NCI-H345 treated with DMSO at 0.1 percent for 48 hours (cell line): ENCODE results near the gene TNS3.
A peak's percentile ranks its signal among the peaks of the same experiment; 100 is the strongest.

ENCODE experiments used
- DNase-seq: peaks from one replicate; lab custom pipeline; 2025; ENCODE audit not compliant: unreplicated experiment; lab: John Stamatoyannopoulos, UW

The TNS3 gene

DNA sequence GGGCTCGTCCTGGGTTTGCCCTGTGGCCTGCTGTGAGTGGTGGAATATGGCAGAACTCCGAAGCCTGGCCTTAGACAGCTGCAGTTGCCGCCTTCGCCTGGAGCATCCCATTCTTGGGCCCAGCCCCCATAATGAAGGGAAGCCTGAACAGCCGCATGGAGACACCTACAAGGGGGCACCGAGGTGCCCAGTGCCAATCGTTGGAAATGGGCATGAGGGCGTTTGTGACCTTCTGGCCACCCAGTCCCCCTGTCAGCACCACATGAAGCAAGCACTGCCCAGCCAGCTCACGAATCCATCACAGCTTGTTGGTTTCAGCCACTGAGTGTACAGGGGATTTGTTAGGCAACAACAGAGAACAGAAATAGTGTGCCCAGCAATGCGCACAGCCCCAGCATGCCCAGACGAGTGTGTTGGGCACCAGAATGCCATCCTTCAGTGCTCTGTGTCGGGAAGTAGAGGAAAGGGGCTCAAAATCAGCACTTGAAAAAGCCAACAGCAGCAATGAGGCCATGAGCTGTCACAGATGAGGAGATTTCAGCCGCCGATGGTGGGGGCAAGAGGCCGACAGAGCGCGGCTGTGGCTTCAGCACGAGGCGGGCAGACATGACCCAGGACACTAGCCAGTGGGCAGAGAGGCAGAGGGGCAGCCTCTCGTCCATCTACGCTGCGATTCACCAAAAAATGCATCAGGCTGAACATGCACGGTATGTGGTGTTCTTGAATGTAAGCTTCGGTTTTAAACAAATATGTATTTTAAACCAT lies 91.2 kb downstream of the TNS3 start:
- DNase-seq = no peak

DNA sequence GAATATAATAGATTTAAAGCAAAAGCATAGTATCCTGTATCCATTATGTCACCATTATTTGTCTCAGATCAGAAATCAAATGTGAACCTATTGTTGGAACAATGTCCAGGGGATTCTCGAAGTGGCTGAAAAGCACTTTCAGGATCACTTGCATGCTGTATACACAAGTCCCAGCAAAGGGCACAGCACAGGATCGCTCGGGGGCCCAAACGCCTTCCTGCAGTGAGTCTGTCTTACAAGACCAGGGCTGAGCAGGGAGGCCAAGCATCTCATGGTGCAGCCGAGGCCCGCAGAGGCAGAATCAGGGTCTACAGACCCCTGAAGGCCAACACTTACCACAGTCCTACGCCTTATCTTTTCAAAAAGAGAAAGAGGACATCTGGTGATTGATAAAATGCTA lies 92.3 kb downstream of the TNS3 start:
- no peak for DNase-seq

DNA sequence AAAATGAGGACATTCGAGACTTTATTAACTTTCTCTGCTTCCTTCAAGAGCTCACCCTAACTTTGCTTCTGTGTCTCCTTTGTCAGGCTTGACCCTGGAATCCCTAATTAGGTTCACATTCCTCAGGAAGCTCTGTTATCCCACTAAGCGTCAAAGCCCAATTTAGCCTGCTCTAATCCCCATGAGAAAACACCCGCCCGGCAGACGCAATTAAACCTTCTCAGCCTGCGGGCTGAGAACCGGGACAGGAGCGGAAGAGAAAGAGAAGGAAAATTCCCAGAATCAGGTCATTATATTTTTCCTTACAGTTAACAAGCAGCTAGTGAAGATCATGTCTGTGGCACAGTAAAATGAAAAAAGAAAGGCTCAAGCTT lies 93.0 kb downstream of the TNS3 start:
- no peak for DNase-seq

DNA sequence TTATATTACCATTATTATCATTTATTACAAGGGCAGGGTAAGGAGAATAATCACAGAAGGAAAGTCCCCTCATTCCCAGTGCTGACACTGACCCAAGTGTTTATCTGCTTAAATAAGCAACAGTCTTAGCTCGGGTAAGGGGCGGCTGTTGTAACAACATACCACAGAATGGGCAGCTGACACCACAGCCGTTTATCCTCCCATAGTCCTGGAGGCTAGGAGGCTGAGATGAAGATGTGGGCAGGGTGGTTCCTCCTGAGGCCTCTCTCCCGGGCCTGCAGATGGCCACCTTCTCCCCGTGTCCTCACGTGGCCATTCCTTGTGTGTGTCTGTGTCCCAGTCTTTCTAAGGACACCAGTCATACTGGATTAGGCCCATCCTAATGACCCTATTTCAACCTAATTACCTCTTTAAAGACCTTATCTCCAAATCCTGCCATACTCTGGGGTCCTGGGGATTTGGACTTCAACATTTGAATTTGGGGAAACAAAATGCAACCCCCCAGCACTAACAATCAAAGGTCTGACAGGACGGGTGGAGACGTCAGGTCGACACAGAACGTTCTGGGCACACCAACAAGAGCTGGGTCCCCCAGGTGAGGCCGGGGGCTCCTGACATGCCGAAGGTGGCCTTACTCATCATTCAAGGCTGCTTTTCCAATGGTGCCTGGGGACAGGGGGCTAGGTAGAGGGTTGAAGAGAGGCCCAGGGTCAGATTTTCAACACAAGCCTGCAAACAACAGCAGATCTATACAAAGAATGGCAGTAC lies 93.5 kb downstream of the TNS3 start:
- no peak for DNase-seq

DNA sequence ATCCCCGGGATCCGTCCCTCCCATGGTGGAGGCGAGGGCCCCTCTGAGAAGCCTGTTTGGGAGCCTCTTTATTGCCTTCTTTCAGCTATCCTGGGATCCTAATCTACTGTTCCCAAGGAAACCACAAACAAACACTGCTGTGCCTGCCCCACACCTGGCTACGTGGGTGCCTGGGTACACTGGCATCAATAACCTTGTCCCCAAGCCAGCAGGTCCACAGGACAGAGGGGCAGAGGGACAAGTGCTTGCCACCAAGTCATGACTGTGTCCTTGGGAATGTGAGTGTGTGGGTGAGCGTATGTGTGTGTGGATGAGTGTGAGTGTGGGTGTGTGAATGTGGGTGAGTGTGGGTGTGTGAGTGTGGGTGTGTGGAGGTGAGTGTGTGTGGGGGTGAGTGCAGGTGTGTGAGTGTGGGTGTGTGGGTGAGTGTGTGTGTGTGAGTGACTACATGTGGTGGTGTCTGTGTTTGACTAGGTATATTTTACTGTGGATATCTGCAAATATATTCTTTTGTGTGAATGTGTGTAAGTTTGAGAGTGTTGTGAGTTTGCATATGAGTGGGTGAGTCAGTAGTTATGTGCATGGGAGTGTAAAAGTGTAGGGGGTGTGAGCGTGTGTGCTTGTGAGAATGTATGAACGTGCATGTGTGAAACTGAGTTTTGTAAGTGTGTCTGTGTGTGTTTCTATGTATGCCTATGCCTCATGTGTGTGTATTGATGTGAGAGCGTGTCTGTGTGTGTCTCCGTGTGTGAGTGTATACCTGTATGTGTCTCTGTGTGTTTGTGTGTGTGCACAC lies 96.1 kb downstream of the TNS3 start:
- no peak for DNase-seq

DNA sequence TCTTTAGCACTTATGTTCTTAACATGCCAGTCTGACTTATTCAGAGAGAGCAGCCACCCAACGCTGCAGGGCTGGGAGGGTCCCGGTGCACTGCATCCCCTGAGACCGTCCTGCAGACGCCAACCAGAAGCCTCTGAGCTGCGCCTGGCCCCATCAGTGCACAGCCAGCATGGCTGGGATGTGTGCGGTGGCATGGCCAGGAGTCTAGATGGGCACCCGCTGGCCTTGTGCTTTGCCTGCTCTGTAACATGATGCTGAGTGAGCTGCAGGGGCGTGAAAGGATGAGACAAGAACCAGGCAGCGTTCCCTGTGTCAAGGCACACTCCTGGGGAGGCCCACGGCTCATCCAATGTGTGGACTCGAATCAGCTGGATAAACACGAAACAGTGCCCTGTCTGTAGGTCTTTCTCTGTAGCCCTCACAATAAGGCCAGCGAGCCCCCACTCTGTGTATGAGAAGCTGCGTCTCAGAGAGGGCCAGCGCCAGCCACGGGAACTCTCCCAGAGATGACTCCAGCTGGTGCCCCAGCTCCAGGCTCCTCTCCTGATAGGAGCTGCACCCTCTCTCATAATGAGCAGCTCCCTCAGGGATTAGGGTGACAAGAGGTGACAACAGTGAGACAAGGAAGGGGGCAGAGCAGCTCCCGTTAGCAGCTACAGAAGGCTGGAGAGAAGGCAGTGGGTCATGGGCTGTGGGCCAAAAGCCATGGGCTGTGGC lies 96.8 kb downstream of the TNS3 start:
- peak; percentile 35 for DNase-seq

DNA sequence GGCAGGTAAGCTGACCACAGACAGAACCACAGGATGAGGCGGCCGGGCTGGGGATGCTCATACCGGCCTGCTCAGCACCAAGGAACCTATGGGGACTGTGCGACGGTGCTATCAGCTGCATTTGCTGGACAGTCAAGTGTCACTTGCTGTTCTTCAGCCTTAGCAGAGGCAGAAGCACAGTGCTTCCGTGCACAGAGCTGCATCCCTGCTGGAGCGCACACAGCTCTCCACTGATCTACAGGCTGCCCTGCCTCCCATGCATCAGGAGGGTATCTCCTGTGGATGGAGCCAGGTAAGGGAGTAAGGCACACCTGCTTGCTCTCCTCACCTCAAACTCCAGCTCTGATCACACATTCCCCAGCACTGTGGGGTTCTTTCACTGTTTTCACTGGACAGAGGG lies 97.5 kb downstream of the TNS3 start:
- DNase-seq = no peak

DNA sequence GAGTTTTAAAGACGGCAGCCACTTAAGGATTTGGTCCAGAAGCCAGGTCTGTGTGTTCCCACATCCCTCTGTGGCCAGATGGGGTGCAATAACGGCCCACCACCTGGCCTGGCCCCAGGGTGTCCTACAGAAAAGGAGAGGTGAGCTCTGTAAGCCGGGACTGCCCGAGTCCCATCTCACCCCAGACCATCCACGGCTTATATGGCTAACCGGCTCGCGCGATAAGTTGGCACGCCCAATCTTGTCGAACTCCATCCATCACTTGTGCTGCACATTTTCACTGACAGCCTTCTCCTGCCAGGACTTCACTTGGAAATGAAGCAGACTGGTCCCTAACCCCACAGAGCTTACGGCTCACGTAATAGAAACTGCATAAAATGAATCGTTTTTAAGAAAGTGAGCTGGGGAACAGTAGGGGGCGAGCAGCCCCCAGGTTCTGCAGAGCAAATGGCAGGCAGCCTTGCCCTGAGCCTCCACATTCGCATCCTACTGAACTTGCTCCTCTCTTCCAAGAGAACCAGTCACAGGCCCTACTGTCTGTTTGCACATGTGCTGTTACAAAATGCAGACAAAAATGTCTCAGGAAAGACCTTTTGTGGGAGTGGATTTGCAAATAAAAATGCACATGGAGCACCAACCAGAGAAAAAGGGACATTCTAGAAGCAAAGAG lies 98.2 kb downstream of the TNS3 start:
- DNase-seq = no peak

DNA sequence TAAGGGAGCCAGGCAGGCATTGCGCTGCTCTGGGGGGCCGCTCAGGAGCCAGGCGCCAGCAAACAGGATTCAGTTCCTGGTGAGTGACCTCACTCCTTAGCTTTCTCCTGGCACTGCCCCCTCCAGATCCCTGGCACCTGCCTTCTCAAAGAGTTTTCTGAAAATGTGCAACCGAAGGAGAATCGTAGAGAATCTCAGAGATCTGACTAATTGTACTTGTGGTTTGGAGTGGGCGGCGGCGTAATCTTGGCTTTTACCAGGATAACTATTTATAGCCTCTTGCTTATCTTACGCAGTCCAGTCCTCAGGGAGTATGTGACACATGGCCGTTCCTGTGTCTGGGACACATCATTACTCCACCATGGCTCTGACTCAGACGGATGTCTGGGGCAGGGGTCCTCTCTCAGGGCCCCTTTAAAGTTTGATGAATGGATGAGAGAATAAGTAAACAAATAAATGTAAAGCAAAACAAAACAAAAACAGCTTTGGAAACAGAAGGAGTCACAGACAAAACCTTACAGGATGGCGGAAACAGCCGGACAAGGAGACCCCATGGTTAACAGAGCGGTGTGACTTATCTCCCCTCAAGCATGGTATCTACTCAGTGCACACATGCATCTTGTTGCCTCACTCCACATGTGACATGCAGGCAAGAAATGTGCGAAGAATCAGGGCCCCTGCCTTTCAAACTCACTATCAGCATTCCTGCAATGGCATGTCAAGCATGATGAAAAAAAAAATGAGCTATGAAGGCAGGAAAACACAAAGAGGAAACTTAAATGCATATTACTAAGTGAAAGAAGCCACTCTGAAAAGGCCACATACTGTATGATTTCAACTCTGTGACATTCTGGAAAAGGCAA lies 99.7 kb downstream of the TNS3 start:
- no peak for DNase-seq

DNA sequence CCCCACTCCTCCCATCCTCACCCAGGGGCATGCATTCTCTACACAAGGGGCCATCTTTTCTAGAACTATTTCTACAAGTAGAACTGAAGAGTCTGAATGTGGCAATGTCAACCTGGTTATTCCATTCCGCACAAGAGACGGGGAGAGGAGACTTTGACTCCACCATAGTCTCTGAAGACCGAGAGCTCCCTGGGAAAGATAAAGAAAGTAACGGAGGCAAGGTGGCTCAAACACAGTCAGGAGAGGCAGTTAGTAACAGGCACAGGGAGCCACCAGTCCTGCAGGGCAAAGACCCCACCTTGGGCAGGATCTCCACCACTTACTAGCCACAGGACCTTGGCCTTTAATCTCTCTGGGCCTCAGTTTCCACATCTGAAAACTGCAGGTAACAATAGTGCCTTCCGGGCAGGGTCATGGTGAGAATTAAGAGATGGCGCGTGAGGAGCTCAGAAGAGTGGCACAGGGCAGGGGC lies 100.3 kb downstream of the TNS3 start:
- DNase-seq = no peak

DNA sequence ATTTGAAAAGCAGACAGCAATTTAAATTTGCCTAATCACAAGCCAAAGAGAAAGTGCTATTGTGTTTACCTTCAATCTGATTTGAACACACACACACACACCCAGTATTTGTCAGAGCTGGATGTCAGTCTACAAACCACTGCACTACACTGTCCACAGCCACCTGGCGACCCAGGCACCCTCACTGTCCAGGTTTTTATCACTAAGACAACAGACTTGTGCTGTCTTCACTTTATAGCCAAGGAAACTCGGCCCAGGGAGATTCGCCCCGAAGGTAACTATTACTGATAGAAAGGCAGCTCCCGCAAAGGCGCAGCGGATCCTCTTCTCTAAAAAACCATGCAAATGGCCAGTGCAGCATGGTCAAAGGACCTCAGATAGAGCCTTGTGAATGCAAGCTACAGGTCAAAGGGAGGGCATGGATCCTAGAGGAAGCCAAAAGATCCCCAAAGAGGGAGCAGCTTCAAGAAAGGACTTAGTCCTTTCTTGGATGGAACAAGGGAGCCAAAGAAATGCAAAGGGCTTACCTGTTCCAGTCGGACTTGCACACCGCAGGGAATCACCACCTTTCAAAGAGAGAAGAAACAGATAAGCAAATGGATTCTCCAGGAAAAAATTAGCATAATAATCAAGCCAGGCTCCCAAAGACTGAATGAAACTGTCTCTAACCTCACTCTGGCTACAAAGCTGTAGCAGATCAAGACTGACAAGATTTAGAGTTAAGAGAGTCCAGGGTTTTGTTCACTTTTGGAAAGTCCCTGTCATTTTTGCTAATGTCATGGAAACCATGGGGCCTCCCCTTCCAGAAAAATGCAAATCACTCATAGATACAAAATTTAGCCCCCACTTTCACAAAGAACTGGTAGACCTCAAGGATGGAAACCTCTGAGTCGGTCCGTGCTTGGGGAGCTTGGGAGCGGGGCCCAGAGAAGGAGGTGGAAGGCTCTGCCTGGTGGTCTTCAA lies 101.1 kb downstream of the TNS3 start:
- DNase-seq = no peak

DNA sequence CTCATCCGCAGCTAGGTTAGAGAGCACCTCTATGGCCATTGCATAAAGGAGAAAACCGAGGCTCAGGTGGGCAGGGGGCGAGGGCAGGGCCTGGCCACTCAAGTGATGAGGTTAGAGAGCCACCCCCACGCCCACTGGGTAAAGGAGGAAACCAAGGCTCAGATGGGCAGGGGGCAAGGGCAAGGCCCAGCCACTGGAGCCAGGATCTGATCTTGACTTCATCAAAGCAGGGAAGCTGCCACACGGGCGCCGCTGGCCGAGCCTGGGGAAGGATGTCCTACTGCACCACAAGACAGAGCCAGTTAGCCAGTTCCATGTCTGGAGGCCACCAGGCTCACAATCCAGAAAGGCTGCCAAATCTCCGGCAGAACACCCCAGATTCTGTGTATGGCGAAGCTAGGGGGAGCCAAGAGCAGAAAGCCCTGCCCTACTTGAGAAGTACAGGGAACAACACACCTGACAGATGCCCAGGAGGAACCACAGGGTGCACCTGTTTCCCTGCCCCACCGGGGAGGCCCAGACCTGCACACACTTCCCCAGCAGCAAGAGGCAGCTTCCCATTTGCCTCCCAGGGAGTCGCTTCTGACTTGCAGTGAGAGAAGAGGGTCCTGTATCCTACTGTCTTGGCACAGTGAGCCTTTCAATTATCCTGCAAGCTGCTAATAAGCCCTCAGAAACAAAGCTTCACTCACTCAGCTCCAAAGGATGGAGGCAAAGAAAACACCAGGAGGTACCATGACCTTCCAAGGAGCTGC lies 101.9 kb downstream of the TNS3 start:
- DNase-seq = peak; percentile 28

DNA sequence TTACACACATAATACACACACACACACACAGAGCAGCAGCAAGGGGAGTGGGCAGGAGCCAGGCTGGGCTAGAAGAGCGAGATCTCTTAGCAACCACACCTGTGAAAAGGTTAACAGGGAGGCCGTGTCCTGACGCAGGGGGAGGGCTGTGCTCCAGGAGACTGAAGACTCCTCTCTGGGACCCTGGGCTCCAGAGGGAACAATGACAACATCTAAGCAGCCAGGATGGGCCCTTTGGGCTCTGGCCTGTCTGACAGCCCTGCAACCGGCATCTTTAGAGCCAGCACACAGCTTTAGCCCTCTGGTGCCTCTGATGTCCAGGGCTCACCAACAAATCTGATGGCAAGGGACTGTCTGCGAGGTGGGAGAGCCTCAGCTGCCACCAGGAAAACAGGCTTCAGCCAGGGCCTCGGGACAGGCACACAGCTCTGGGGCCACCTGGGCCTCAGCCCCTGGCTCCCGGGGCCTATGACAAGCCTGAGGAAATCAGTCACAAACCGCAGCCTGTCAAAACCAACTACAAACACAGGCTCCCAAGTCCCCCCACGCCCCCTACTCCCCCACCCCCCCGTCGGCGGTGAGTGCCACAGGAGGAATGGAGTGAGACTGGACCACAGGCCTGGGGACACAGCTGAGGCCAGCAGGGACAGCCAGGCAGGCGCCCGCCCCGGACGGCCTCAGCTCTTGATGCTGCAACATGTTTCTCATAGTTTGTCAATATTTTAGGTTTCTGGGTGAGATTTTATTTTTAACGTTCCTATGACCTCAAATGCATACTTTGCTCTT lies 102.8 kb downstream of the TNS3 start:
- no peak for DNase-seq

DNA sequence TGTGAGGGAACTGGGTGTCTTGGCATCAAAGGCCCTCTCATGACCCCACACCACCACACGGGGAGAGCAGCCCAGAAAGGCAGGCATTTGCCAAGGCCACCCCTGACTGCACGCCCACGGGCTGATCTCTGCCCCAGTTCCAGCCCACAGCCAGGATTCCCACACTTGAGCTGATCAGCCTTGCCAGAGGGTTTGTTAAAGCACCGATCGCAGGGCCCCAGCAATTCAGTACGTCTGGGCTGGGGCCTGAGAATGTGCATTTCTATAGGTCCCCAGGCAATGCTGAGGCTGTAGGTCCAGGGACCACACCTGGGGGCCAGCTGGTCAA lies 103.9 kb downstream of the TNS3 start:
- no peak for DNase-seq

DNA sequence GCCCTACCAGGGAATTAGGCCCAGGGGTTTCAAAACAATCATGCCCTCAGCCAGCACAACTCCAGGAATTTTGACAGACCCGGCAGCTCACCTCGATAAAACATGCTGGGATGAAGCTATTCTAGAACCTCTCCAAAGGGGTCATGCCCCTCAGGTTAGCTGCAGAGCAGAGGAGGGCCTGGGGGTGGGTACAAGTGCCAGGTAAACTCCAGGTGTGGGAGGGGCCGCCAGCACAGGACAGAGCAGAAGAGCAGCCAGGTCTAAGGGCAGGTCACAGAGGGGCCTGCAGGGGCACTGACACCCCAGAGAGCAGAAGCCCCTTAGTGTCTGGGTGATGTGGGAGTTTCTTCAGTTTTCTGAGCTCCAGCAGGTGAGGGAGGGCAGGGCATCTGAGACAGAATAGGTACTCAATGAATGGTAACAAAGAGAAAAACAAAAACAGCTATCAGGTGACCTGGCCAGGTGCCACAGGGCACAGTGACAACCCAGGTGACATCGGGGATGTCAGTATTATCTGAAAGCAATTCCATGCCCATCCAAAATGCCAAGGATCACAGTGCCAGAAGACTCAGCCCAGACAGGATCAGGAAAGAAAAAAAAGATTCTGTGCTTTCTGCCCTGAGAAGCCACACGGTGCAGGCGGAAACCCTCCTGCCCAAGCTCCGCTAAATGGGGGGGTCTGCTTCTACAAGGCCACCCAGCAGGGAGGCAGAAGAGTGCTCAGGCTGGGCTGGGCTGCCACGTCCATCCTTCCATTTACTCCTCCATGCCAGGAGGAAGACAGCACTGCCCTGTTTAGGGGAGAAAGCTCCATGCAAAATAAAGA lies 104.5 kb downstream of the TNS3 start:
- DNase-seq = peak; percentile 83

DNA sequence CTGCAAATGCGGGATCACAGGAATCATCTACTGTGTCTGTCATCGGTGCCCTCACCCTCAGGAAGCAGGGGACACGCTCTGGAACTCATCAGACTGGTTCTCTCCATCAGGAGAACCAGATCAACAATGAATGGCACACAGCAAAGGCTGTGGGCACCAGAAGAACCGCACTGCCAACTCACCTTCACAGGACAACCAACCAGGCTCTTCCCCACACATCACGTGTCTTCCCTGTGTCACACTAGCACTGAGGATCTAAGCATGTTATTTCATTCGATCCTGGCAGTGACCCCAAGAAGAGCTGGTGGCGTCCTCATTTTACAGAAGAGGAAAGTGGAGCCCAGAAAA lies 106.1 kb downstream of the TNS3 start:
- DNase-seq = no peak
